ENCODE measurements around the gene TMEM175.

Gene TMEM175

GRCh38 chr4:1002131-1002630 lies 69.9 kb downstream of the TMEM175 start:
- Histone ChIP-seq H3F3A (ENCODE audit: low read depth) (no peaks in the 10 kb centered on the region), H3K4me3 (ENCODE audit: low read length, poor library complexity, severe bottlenecking) (no peak overlapping the region), H3K79me2 (ENCODE audit: insufficient read depth, low read length) (no peaks in the 10 kb centered on the region), H3K9ac (ENCODE audit: low read depth, low read length, poor library complexity, severe bottlenecking) (no peak overlapping the region), H4K20me1 (ENCODE audit: insufficient read depth, low read length, poor library complexity, severe bottlenecking) (no peaks in the 10 kb centered on the region), H3K27me3 (ENCODE audit: insufficient read depth, low read length, poor library complexity, severe bottlenecking) (no peaks in the 10 kb centered on the region), H3K4me1 (ENCODE audit: insufficient read depth, low read length, poor library complexity, severe bottlenecking) (no peaks in the 10 kb centered on the region), H3K9me2 (replicated peaks; ENCODE audit: low read depth, low read length) (no peaks in the 10 kb centered on the region), H3K36me3 (ENCODE audit: insufficient read depth, low read length) (no peaks in the 10 kb centered on the region), H3K9me3 (ENCODE audit: insufficient read depth, low read depth, low read length) (no peaks in the 10 kb centered on the region; the same call in 1 of the 2 replicates), H2AFZ (ENCODE audit: low read length) (no peak overlapping the region), H3K4me2 (ENCODE audit: low read depth, low read length, poor library complexity, severe bottlenecking) (no peak overlapping the region)
- TF ChIP-seq, protein P1, sequence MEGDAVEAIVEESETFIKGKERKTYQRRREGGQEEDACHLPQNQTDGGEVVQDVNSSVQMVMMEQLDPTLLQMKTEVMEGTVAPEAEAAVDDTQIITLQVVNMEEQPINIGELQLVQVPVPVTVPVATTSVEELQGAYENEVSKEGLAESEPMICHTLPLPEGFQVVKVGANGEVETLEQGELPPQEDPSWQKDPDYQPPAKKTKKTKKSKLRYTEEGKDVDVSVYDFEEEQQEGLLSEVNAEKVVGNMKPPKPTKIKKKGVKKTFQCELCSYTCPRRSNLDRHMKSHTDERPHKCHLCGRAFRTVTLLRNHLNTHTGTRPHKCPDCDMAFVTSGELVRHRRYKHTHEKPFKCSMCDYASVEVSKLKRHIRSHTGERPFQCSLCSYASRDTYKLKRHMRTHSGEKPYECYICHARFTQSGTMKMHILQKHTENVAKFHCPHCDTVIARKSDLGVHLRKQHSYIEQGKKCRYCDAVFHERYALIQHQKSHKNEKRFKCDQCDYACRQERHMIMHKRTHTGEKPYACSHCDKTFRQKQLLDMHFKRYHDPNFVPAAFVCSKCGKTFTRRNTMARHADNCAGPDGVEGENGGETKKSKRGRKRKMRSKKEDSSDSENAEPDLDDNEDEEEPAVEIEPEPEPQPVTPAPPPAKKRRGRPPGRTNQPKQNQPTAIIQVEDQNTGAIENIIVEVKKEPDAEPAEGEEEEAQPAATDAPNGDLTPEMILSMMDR (conservative IDR thresholded peaks at IDR 0.05; ENCODE audit: low read length): no peak
- TF ChIP-seq EZH2phosphoT487 (IDR thresholded peaks at IDR 0.05; ENCODE audit: borderline replicate concordance): no peak

DNA sequence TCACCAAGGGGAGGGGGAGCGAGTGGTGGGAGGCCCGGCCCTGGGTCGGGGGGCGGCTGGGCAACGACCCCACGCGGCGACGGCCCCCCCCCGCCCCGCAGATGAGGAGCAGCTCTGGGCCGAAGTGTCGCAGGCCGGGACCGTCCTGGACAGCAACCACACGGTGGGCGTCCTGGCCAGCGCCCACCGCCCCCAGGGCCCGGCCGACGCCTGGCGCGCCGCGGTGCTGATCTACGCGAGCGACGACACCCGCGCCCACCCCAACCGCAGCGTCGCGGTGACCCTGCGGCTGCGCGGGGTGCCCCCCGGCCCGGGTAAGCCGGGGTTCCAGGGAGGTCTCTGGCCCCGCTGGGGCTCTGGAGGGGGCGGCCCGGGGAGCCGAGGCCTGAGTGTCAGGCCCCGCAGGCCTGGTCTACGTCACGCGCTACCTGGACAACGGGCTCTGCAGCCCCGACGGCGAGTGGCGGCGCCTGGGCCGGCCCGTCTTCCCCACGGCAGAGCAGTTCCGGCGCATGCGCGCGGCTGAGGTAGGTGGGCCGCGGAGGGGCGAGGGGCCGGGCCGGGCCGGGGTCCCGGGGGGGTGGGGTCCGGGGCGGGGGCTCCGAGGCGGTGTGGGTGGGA lies 70.5 kb downstream of the TMEM175 start:
- Histone ChIP-seq H3K4me3 (ENCODE audit: low read length, poor library complexity, severe bottlenecking) (no peak overlapping the region), H4K20me1 (ENCODE audit: insufficient read depth, low read length, poor library complexity, severe bottlenecking) (no peaks in the 10 kb centered on the region), H3K4me2 (ENCODE audit: low read depth, low read length, poor library complexity, severe bottlenecking) (no peak overlapping the region), H3F3A (ENCODE audit: low read depth) (no peaks in the 10 kb centered on the region), H3K9ac (ENCODE audit: low read depth, low read length, poor library complexity, severe bottlenecking) (no peak overlapping the region), H3K27me3 (ENCODE audit: insufficient read depth, low read length, poor library complexity, severe bottlenecking) (no peaks in the 10 kb centered on the region), H3K36me3 (ENCODE audit: insufficient read depth, low read length) (no peaks in the 10 kb centered on the region), H3K9me2 (replicated peaks; ENCODE audit: low read depth, low read length) (no peaks in the 10 kb centered on the region), H3K79me2 (ENCODE audit: insufficient read depth, low read length) (no peaks in the 10 kb centered on the region), H2AFZ (ENCODE audit: low read length) (no peak overlapping the region), H3K9me3 (ENCODE audit: insufficient read depth, low read depth, low read length) (no peaks in the 10 kb centered on the region; the same call in 1 of the 2 replicates), H3K4me1 (ENCODE audit: insufficient read depth, low read length, poor library complexity, severe bottlenecking) (no peaks in the 10 kb centered on the region)
- TF ChIP-seq, protein P1 (conservative IDR thresholded peaks at IDR 0.05; ENCODE audit: low read length): no peak
- no peak for TF ChIP-seq EZH2phosphoT487 (IDR thresholded peaks at IDR 0.05; ENCODE audit: borderline replicate concordance)

DNA sequence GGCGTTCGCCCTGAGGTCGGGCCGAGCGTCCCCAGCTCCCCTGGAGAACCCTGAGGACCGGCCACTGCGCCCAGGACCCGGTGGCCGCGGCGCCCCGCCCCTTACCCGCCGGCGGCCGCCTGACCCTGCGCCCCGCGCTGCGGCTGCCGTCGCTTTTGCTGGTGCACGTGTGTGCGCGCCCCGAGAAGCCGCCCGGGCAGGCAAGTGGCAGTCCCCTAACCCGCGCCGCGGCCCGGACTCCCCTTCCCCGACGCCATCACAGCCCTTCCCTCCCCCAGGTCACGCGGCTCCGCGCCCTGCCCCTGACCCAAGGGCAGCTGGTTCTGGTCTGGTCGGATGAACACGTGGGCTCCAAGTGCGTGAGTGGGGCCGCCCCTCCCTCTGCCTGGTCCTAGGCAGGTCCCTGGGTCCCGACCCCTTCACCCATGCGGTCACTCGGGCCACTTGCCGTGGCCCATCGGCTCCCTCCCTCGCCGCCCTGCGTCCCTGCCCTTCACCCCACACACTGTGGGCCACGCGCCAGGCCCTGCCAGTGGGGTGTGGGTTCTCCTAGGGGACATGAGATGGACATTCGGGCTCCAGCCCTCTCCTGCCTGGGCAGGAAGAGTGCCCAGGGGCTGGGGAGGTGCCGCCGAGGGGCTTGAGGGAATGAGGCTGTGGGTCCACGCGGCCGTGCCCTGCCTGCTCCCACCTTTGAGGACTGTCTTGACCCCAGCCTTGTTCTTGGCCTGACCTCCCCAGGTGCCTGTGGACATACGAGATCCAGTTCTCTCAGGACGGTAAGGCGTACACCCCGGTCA lies 71.2 kb downstream of the TMEM175 start:
- Histone ChIP-seq H3F3A (ENCODE audit: low read depth) (no peaks in the 10 kb centered on the region), H3K79me2 (ENCODE audit: insufficient read depth, low read length) (no peaks in the 10 kb centered on the region), H3K9ac (ENCODE audit: low read depth, low read length, poor library complexity, severe bottlenecking) (no peak overlapping the region), H3K9me2 (replicated peaks; ENCODE audit: low read depth, low read length) (no peaks in the 10 kb centered on the region), H3K27me3 (ENCODE audit: insufficient read depth, low read length, poor library complexity, severe bottlenecking) (peaks cover 3% of the 10 kb centered on the region), H3K4me1 (ENCODE audit: insufficient read depth, low read length, poor library complexity, severe bottlenecking) (no peaks in the 10 kb centered on the region), H3K9me3 (ENCODE audit: insufficient read depth, low read depth, low read length) (no peaks in the 10 kb centered on the region; the same call in 1 of the 2 replicates), H3K4me2 (ENCODE audit: low read depth, low read length, poor library complexity, severe bottlenecking) (no peak overlapping the region), H2AFZ (ENCODE audit: low read length) (no peak overlapping the region), H3K36me3 (ENCODE audit: insufficient read depth, low read length) (no peaks in the 10 kb centered on the region), H3K4me3 (ENCODE audit: low read length, poor library complexity, severe bottlenecking) (no peak overlapping the region), H4K20me1 (ENCODE audit: insufficient read depth, low read length, poor library complexity, severe bottlenecking) (no peaks in the 10 kb centered on the region)
- TF ChIP-seq, protein P1 (conservative IDR thresholded peaks at IDR 0.05; ENCODE audit: low read length): no peak
- TF ChIP-seq EZH2phosphoT487 (IDR thresholded peaks at IDR 0.05; ENCODE audit: borderline replicate concordance): no peak

Data from Loucy (cell line).